GM19395 (cell line): ENCODE data around the gene ETF1.
A peak's percentile ranks its signal among the peaks of the same experiment; 100 is the strongest.
"Not testable (repeated sequence)": the region's sequence is repeated elsewhere in the genome, so short reads cannot be mapped to it uniquely, and the experiment has no call there.

Source experiments
- ATAC-seq: cut with Tn5 transposase; IDR thresholded peaks from one replicate; pipeline ENCODE4 v1.9.1; 2021; ENCODE audit warnings: mild to moderate bottlenecking, moderate library complexity; ENCODE audit not compliant: unreplicated experiment

ETF1 gene

DNA sequence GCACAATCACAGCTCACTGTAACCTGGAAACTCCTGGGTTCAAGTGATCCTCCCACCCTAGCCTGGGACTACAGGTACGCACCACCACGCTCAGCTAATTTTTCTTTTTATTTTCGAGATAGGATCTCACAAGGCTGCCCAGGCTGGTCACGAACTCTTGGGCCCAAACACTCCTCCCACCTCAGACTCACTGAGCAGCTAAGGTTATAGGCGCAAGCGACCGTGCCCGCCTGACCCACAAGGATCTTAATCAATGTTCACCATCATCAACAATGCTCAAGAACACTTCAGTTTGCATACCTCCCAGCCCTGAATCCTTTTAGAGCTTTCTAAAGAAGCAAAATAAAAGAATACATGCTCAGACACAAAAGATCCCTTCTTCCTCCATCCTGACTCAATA, 13.2 kb downstream of the ETF1 start:
- no peak for ATAC-seq

DNA sequence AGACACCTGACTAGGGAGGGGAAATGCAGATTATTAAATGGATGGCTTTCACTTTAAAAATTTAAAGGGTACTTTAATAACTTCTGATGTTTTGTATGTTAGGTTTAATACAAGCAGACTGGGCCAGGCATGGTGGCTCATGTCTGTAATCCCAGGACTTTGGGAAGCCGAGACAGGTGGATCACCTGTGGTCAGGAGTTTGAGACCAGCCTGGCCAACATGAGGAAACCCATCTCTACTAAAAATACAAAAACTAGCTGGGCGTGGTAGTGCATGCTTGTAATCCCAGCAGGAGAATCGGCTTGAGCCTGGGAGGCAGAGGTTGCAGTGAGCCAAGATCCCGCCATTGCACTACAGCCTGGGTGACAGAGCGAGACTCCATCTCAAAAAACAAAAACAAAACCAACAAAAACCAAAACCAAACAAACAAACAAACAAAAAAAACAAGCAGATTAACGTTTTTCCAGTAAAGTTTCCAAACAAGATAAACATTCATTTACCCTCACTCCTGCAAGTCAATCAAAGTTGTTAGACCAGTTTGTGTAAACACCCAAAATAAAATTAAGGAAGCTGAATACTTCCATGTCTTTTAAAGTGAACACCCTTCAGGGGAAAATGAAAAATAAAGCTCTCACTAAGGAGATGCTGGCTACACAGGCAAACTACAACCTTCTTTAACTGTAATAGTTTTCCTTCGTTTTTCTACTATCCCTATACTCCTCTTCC, 14.1 kb downstream of the ETF1 start:
- no peak for ATAC-seq

DNA sequence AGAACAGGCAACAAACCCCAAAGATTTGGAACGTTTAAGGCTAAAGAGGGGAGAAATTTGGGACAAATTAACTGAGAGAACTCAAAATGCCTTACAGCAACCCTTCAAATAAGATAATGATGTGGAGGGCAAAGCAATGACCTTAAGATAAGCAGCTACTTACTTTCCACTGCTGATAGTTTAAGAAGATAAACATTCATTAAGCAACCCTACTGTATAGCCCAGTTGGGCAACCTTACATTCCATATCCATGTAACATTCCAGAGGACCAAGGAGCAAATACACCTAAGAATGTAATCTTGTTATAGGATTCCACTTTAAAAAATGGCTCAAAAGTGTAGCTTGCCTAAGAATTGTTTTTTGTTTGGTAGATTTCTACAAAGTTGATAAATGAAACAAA, 14.8 kb downstream of the ETF1 start:
- ATAC-seq, result no peak

DNA sequence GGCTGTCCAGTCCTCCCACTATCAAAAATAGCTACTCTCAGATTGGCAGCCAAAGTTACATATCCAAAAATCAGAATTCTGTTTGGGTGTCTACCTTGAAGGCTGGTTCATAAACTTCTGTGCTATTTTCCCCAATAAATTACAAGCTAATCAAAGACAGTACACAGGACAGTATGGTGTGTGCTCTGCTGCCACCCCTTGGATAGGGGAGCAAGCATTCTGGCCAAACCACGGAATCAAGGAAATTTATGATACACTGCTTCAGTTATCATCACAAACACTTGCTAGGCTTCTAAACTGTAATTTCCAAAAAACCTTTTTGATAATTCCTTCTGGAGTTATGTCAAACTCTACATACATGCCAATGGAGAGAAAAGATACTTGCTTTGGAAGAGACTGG, 15.9 kb downstream of the ETF1 start:
- no peak for ATAC-seq

DNA sequence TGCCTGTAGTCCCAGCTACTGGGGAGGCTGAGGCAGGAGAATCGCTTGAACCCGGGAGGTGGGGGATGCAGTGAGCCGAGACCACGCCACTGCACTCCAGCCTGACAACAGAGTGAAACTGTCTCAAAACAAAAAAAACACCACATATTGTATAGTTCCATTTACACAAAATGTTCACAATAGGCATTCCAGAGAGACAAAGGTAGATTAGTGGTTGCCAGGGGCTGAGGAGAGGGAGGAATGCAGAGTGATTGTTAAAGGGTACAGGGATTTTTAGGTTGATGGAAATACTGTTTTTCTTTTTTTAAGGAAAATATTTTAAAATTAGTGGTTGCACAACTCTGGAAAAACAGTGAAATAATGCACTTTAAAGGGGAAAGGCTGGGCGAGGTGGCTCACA, 19.6 kb downstream of the ETF1 start:
- no peak for ATAC-seq

DNA sequence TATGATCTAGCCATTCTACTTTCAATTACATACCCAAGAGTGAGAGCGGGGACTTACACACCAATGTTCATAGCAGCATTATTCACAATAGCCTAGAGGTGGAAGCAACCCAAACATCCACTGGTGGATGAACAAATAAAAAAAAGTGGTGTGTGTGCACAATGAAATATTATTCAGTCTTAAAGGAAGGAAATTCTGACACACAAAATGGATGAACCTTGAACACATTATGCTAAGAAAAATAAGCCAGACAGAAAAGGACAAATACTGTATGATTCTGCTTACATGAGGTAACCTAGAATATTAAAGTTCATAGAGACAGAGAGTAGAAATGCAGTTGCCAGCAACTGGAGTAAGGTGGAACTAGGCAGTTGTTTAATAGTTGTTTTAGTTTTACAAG, 22.1 kb downstream of the ETF1 start:
- ATAC-seq, result no peak

DNA sequence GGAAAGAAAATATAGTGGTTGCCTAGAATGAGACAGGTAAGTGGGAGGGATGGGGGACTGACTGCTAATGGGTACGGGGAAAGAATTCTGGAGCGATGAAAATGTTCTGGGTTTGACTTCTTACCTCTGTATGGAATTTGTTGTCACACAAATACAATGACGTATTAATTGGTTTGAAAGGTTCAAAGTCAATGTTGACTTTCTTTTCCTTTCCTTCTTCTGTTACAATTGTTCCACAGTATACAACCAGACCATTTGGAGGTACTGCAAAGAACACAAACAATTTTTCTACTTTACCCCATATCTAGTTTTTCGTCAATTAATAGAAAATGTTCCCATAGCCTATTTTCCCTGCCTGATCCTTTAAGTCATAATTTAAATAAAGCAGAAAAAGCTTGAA, 25.6 kb downstream of the ETF1 start:
- no peak for ATAC-seq

DNA sequence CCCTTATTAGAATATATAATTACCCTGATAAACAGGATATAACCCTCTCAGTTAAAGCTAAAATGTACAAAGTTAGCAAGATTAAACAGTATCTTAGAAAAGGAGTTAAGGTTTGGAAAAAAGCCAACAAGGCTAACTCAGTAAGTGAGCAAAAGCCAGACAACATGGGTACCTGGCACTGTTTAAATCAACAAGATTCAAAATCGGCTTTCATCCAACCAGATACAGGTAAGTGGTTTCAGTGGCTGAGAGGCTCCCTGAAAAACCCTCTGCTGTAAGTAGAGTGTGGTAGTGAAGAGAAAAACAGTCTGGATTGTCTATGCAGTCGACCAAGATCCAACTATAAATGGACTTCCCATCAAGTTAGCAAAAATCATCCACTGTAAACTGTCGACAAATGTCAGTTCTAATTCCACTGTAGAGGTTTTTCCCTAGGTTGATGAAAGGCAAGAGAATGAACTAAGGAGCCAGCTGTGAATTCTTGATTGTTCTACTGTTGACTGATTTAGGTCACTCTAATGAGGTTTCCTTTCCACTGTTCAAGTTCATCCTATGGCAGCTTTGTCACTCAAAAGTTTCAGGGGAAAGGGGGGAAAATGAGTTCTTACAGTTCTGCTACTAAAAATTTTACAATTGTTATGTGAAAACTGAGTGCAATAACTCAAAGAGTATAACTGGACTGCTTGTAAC, 27.3 kb downstream of the ETF1 start:
- no peak for ATAC-seq

DNA sequence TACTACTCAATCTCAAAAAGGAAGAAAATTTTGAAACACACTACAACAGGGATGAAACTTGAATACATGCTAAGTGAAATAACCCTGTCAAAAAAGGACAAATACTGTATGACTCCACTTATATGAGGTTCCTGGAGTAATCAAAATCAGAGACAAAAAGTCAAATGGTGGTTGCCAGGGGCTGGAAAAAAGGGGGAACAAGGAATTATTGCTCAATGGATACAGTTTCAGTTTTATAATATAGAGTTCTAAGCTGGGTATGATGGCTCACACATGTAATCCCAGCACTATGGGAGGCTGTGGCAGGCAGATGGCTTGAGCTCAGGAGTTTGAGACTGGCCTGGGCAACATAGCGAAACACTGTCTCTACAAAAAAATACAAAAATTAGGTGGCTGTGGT, 29.0 kb downstream of the ETF1 start:
- ATAC-seq, result no peak

DNA sequence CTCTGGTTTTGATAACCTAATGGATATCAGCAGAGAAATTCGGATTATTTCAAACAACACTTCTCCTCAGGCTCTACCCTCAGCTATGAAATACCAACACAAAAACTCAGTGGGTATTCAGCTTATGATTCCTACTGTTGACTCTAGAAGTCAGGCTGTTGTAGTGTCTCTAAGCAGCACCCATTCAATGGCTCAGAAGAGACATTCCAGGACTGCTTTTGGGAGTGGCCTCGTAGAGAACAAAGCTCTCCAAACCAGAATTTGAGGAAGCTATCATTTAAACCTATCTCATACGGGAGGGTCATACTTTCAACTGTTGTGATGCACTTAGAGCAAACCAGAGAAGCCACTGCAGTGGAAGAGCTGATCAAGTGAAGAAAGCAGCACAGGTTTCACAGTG, 34.1 kb downstream of the ETF1 start:
- no peak for ATAC-seq

DNA sequence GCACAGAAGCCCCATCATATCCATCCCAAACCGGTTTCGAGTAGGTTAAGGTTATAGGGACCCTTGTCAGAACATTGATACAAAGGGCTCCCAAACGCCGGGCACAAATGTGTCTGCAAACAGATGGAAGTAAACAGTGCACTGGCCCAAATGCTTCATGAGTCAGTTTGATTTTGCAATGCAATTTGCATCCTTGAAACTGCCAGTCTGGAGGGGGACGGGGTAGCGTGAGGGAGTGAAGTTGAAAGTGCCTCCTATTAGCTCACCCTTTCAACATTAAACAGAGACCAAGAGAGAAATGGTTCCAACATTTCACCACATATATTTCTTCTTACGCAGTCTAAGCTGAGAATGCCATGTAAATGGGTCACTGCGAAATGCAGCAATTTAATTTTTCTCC, 35.6 kb downstream of the ETF1 start:
- ATAC-seq, result not testable (repeated sequence)

DNA sequence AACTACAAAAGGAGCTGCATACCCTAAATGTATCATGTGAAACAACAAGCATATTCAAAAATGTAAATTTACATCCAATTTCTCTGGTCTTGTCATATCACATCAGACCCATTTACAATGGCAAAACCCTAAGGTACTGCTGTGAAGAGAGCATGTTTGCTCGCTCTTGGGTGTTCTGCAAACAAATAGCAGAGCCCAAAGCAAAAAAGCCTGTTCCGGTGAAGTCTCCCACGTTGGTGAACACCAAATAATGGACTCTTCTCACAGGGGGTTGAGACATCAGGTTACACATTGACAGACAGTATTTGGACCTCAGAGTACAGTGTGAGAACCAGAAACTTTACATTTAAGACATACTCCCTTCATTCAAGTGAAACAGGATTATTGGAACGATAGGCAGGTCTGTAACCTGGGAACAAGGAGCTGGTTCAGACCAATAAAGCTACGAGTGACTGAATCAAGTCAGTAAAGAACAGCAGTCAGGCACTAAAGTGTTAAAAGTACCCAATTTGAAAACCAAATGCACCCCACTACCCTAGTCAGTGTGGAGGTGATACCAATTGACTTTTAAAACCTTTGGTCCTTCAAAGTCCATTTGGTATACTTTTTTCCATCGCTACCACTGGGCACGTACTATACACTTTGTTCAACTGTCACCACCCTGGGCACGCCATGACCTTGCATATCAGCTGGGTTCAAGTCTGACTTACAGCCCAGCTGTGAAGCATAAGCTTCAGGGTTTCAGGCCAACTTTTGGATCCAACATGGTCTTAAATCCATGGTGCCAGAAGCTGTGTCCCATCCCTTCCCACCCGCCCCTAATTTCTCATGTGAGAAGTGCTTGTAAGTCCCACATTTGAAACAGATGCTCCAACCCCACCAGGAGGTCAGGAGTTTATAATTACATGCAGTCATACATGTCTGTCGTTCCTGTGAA, 36.4 kb downstream of the ETF1 start:
- no peak for ATAC-seq

DNA sequence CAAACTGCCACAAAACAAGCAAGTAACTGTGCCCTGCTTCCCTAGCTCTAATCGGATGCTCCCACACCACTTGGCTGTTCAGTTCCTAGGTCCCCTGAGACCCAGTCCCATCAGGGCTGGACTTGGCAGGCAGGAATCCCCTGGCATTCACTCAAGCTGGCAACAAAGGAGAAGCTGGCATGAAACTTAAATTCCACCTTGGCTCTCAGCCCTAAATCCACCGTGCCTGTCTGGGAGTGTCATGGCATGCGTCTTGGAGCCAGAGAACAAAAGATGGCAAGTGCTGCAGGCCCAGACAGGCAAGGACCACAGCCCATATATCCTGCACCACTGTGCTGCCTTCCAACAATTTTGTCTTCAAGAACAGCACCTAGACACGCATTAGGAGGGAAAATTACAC, 38.2 kb downstream of the ETF1 start:
- ATAC-seq, result no peak

DNA sequence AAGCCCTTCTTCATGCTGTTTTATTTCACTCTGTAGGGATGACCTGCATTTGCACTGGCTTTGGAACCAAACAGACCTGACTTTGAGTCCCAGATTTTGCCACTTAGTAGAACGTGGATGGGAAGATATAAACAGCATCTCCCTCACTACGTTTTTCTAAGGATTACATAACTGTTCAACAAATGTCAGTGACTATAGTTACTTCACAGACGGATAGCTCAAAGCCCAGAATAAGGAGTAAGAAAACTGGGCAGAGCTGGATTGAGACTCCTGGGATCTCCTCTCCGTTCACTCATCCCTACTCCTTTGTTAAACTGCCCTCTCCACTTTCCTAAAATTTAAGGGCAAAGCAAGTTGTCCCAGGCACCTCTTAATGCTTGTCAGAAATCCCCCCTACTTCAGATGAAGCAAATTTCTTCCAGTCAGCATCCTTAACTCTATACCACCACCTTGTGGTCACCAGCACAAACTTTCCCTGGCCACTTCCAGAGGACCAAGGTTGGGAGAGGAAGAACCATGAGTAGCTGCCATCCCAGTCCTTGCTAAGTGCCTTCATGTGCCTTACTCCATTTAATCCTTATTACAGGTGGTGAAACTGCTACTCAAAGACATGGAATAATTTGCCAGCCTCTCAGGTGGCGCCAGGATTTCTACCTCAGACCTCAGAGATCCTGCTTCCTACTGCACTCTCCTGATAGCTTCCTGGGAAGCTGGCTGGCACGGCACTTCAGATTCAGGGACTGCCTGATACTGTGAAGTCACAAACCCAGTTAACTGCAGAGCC, 39.4 kb downstream of the ETF1 start:
- no peak for ATAC-seq

DNA sequence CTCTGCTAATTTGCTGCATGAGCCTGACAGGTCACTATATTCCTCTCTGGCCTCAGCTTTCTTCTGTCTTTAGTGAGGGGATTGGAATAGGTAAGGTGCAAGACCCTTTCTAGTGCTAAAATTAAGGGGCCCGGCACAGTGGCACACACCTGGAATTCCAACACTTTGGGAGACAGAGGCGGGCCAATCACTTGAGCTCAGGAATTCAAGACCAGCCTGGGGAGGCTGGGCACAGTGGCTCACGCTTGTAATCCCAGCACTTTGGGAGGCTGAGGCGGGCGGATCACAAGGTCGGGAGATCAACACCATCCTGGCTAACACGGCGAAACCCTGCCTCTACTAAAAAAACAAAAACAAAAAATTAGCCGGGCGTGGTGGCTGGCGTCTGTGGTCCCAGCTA, 40.5 kb downstream of the ETF1 start:
- no peak for ATAC-seq

DNA sequence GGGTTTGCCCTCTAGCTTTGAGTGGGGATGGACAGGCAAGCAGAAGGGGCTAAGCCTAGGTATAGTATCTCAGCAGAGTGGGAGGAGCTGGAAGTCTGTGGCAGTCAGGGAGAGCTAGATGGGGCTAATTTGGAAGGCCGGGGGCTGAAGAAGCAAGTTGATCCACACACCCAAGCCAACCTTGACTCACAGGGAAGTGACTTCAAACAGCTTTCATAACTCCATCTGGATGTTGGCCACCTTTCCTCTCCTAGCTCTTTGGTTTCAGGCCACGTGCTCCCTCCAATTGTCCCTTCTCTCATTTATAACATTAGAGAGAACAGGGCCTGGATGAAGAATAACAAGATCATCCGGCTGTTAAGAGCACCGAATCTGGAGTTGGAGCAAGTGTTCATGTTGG, 40.9 kb downstream of the ETF1 start:
- ATAC-seq, result no peak

DNA sequence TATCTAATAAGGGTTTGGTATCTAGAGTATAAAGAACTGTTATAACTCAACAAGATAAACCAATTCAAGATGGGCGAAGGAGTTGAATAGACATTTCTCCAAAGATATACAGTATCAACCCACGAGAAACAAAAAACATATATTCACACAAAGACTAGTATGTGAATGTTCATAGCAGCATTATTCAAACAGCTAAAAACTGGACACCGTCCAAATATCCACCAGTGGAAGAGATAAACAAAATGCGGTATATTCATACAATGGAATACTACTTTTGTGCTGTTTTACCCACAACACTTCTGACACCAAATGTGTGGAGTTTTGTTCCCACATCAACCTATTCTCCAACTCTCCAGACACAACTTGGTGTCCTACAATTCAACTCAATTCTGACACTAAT, 44.7 kb downstream of the ETF1 start:
- no peak for ATAC-seq

DNA sequence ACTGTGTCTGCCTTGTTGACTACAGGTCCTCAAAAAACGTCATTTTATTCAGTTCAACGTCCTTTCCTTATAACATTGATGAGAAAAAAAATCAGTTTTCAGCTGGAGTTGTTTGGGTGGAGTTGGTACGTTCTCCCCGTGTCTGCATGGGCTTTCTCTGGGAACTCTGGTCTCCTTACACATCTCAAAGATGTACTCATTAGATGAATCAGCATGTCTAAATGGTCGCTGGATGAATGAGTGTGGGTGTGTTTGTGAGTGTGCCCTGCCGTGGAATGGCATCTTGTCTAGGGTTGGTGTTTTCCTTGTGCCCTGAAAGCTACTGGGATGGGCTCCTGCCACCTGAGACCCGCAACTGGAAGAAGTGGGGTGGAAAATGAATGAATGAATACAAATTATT, 47.7 kb downstream of the ETF1 start:
- no peak for ATAC-seq

DNA sequence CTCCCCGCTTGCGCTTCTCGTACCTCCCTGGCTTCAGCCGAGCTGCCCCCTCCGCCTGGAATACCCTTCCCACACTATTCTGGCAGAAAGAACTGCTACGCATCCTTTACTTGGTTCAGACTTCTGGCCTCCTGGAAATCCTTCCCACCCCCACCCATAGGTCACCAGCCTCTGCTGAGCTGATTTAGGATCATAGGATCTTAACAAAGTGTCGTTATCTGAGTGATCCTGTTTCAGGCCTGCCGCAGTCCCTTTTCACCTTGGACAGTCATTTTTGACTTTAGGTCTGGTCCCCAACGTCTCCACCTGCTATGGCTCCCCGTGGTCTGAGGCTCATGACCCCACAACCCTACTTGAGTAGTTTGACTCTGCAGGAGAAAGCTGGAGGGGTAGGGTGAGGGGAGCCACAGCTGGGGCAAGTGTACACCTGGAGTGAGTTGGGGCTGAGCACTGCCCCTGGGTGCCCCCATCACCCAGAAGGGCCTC, 50.4 kb downstream of the ETF1 start:
- ATAC-seq, result no peak

DNA sequence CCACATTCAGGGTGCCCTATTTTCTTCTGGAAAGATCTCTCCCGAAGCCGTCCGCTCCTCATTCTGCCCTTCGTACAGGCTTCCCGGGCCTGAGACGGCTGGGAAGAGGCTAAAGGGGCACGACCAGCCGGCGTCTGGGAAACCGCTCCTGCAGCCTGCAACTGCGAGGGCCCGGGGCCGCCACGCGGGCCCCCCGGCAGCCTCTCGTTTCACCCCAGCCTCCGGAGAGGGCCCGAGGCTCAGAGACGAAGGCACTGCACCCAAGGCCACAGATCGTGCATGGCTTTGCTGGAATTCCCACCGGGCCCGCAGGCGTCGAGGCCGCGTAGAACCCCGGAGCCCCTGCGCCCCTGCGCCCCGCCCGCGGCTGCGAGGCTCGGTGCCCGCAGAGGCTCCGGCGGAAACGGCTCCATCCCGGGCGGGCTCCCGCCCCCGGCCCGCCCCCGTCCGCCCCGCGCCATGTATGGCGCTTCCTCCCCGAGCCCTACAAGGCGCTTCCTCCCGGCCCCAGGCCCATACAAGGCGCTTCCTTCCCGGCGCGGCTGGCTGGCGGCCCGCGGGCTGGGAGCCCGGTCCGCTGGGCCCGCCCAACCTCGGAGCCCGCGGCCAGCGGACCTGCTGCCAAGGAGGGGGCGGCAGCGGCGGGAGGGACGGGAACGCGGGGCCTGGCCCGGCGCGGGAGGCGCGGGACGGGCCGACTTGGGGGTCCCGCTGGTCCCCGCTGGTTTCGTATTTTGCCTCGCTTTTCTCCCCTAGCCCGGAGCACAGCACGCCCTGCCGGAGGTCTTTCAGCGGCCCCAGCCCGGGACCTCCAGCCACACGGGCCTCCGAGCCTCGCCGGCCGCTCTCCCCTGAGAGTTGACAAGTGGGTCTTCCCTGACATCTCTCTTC, 51.1 kb downstream of the ETF1 start:
- peak; percentile 98 for ATAC-seq
